ENCODE measurements around the gene PDPN. TPM values are rescaled to one million over a fixed set of nuclear protein-coding genes. Genes with fewer than 3 reads are reported as not detected.

Gene PDPN
- polyA plus RNA-seq, 1 of the 3 experiments (the other 2 are of a cell fraction), result not detected

DNA sequence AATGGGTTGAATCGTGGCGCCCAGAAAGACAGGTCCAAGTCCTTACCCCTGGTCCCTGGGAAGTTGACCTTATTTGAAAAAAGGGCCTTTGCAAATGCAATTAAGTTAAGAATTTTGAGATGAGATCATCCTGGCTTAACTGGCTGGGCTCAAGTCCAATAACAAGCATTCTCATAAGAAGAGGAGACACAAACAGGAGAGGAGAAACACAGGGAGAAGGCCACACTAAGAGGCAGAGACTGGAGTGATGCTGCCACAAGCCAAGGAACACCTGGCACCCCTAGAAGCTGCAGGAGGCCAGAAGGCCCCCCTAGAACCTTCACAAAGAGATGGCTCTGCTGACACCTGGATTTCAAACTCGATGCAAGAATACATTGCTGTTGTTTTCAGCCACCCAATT lies 44.6 kb downstream of the PDPN start:
- no peaks in the 10 kb centered on the region for H3K4me1 ChIP-seq (ENCODE audit: control insufficient read depth in 1 of 2, insufficient read depth in 2 of 2, low read depth in 1 of 2, low read length in 1 of 2)
- H3K79me2 ChIP-seq (ENCODE audit: insufficient read depth), result no peaks in the 10 kb centered on the region
- H3K4me2 ChIP-seq, result no peak overlapping the region
- H3K9me2 ChIP-seq, result no peaks in the 10 kb centered on the region
- H2AFZ ChIP-seq (ENCODE audit: low read depth), result no peak overlapping the region
- no peaks in the 10 kb centered on the region for H3F3A ChIP-seq (replicated peaks; ENCODE audit: insufficient read depth)
- H3K27me3 ChIP-seq (ENCODE audit: insufficient read depth), result no peaks in the 10 kb centered on the region
- H3K9me3 ChIP-seq, result no peaks in the 10 kb centered on the region
- H4K20me1 ChIP-seq (ENCODE audit: insufficient read depth), result no peaks in the 10 kb centered on the region
- no peak overlapping the region for H3K9ac ChIP-seq
- CTCF ChIA-PET, result no interaction called here
- no peak overlapping the region for H3K27ac ChIP-seq (ENCODE audit: low read depth in 2 of 2, low read length in 1 of 2)
- H3K36me3 ChIP-seq (replicated peaks in 1 of 2; ENCODE audit: control insufficient read depth in 1 of 2, insufficient read depth in 2 of 2, low read length in 1 of 2), result no peaks in the 10 kb centered on the region
- DNase-seq, result no peak
- POLR2A ChIA-PET, result no interaction called here
- WGBS (ENCODE audit: low lambda C conversion rate), result 4% methylated on average over 3 of the region's 3 CpGs
- no peak for TF ChIP-seq EP300 (IDR thresholded peaks at IDR 0.05; ENCODE audit: borderline replicate concordance in 1 of 2, low read depth in 1 of 2, low read length in 1 of 2)
- no peak for TF ChIP-seq CHD2 (IDR thresholded peaks at IDR 0.05; ENCODE audit: low read length, partially characterized antibody)
- TF ChIP-seq FOSL2 (IDR thresholded peaks at IDR 0.05; ENCODE audit: borderline replicate concordance, low read depth), result no peak
- no peak for TF ChIP-seq GATA2 (CRISPR knock-in tag; IDR thresholded peaks at IDR 0.05)
- TF ChIP-seq SMC3 (IDR thresholded peaks at IDR 0.05; ENCODE audit: low read depth, low read length), result no peak
- TF ChIP-seq, protein P1, sequence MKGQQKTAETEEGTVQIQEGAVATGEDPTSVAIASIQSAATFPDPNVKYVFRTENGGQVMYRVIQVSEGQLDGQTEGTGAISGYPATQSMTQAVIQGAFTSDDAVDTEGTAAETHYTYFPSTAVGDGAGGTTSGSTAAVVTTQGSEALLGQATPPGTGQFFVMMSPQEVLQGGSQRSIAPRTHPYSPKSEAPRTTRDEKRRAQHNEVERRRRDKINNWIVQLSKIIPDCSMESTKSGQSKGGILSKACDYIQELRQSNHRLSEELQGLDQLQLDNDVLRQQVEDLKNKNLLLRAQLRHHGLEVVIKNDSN (IDR thresholded peaks at IDR 0.05; ENCODE audit: borderline replicate concordance, low read depth), result no peak
- TF ChIP-seq YY1 (IDR thresholded peaks at IDR 0.05; ENCODE audit: low read depth), result no peak
- no peak for TF ChIP-seq EZH2phosphoT487 (IDR thresholded peaks at IDR 0.05; ENCODE audit: borderline replicate concordance, low read depth)
- TF ChIP-seq MXI1 (IDR thresholded peaks at IDR 0.05; ENCODE audit: low read depth, low read length), result no peak
- no peak overlapping the region for H3K4me3 ChIP-seq (ENCODE audit: low read depth in 2 of 2, low read length in 1 of 2)

DNA sequence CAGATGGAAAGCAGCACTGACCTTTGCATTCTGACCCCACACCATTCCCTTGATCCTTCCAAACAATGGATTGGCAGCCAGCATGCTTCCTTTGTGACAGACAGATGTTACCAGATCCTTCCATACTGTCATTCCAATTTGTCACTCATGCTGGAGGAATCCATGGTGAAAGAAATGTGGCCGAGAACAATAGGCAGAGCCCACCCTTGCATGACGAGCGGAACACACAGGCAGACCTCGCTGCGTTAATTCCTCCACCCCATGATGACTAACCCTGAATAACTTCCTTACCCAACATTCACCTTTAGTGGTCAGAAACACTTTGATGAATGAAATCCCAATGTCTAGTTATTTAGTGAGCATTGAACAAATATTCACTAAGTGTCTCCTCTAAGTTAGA lies 45.1 kb downstream of the PDPN start:
- no peaks in the 10 kb centered on the region for H4K20me1 ChIP-seq (ENCODE audit: insufficient read depth)
- no peaks in the 10 kb centered on the region for H3K36me3 ChIP-seq (replicated peaks in 1 of 2; ENCODE audit: control insufficient read depth in 1 of 2, insufficient read depth in 2 of 2, low read length in 1 of 2)
- ChIA-PET CTCF (no interaction called here), POLR2A (no interaction called here)
- no peak overlapping the region for H3K27ac ChIP-seq (ENCODE audit: low read depth in 2 of 2, low read length in 1 of 2)
- H3K4me3 ChIP-seq (ENCODE audit: low read depth in 2 of 2, low read length in 1 of 2), result no peak overlapping the region
- no peaks in the 10 kb centered on the region for H3K9me3 ChIP-seq
- 24% methylated on average over 5 of the region's 5 CpGs for WGBS (ENCODE audit: low lambda C conversion rate)
- H3K9ac ChIP-seq, result no peak overlapping the region
- TF ChIP-seq MEF2A (IDR thresholded peaks at IDR 0.05; ENCODE audit: borderline replicate concordance, low read depth) (no peak), NRF1 (IDR thresholded peaks at IDR 0.05; ENCODE audit: low read depth, low read length) (no peak), RCOR1 (IDR thresholded peaks at IDR 0.05; ENCODE audit: low read length) (no peak), TCF12 (IDR thresholded peaks at IDR 0.05) (no peak), FOXJ3 (CRISPR knock-in tag; IDR thresholded peaks at IDR 0.05) (no peak), CTCF (IDR thresholded peaks at IDR 0.05) (no peak), YY1 (IDR thresholded peaks at IDR 0.05; ENCODE audit: low read depth) (no peak), REST (IDR thresholded peaks at IDR 0.05; ENCODE audit: low read depth, low read length) (no peak), GATA2 (CRISPR knock-in tag; IDR thresholded peaks at IDR 0.05) (no peak), ELF1 (IDR thresholded peaks at IDR 0.05) (no peak), FOXM1 (IDR thresholded peaks at IDR 0.05; ENCODE audit: low read depth) (no peak), SMC3 (IDR thresholded peaks at IDR 0.05; ENCODE audit: low read depth, low read length) (no peak), CHD2 (IDR thresholded peaks at IDR 0.05; ENCODE audit: low read length, partially characterized antibody) (no peak), TEAD4 (IDR thresholded peaks at IDR 0.05; ENCODE audit: borderline replicate concordance, insufficient read depth) (no peak)
- TF ChIP-seq, protein P1 (IDR thresholded peaks at IDR 0.05; ENCODE audit: borderline replicate concordance, low read depth), result no peak
- TF ChIP-seq, protein P2, sequence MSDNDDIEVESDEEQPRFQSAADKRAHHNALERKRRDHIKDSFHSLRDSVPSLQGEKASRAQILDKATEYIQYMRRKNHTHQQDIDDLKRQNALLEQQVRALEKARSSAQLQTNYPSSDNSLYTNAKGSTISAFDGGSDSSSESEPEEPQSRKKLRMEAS (IDR thresholded peaks at IDR 0.05; ENCODE audit: low read depth), result no peak
- TF ChIP-seq, protein P3, sequence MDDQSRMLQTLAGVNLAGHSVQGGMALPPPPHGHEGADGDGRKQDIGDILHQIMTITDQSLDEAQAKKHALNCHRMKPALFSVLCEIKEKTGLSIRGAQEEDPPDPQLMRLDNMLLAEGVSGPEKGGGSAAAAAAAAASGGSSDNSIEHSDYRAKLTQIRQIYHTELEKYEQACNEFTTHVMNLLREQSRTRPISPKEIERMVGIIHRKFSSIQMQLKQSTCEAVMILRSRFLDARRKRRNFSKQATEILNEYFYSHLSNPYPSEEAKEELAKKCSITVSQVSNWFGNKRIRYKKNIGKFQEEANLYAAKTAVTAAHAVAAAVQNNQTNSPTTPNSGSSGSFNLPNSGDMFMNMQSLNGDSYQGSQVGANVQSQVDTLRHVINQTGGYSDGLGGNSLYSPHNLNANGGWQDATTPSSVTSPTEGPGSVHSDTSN (IDR thresholded peaks at IDR 0.05), result no peak
- no peaks in the 10 kb centered on the region for H3F3A ChIP-seq (replicated peaks; ENCODE audit: insufficient read depth)
- no peaks in the 10 kb centered on the region for H3K27me3 ChIP-seq (ENCODE audit: insufficient read depth)
- no peak overlapping the region for H2AFZ ChIP-seq (ENCODE audit: low read depth)
- H3K9me2 ChIP-seq, result no peaks in the 10 kb centered on the region
- no peak for DNase-seq
- H3K79me2 ChIP-seq (ENCODE audit: insufficient read depth), result no peaks in the 10 kb centered on the region
- H3K4me1 ChIP-seq (ENCODE audit: control insufficient read depth in 1 of 2, insufficient read depth in 2 of 2, low read depth in 1 of 2, low read length in 1 of 2), result no peaks in the 10 kb centered on the region
- H3K4me2 ChIP-seq, result no peak overlapping the region
